Measurements from ENCODE around the gene ZNF816.

Gene ZNF816

GRCh38 chr19:53007606-53008005 lies 44.9 kb upstream of the ZNF816 start:
- no peaks in the 10 kb centered on the region for H3K9me3 ChIP-seq (ENCODE audit: insufficient read depth, low read depth, low read length)
- H2AK5ac ChIP-seq (ENCODE audit: low read length): no peak overlapping the region
- peak overlapping the region; percentile 59 for H2BK120ac ChIP-seq (ENCODE audit: insufficient read depth, low read length, poor library complexity)
- peak overlapping the region; percentile 21 for H4K8ac ChIP-seq (ENCODE audit: low read depth, low read length)
- no peak overlapping the region for H3K4ac ChIP-seq (ENCODE audit: low read depth, low read length)
- H3K27me3 ChIP-seq (ENCODE audit: insufficient read depth, low read length): no peaks in the 10 kb centered on the region
- peak overlapping the region; percentile 55 for H3K14ac ChIP-seq (ENCODE audit: low read length)
- H2BK5ac ChIP-seq (ENCODE audit: low read depth, low read length, poor library complexity): peak overlapping the region; percentile 37
- whole genome bisulfite sequencing (ENCODE audit: extremely low coverage, insufficient coverage, insufficient read length): no CpG with 5 or more reads among the region's 5 CpGs
- peaks cover 19 to 36% of the 10 kb centered on the region in 2 experiments for H3K4me1 ChIP-seq (ENCODE audit: control insufficient read depth in 1 of 2, insufficient read depth in 2 of 2, low read length in 2 of 2)
- H3K4me3 ChIP-seq (ENCODE audit: low read depth, low read length): no peak overlapping the region
- peak overlapping the region; percentile 81 for H2BK12ac ChIP-seq (ENCODE audit: low read length)
- no peak overlapping the region for H2AFZ ChIP-seq (ENCODE audit: insufficient read depth, low read length, poor library complexity)
- no peaks in the 10 kb centered on the region for H3K36me3 ChIP-seq (ENCODE audit: control insufficient read depth in 1 of 2, insufficient read depth in 2 of 2, low read length in 2 of 2)
- H3K79me1 ChIP-seq (ENCODE audit: low read length): peaks cover 31% of the 10 kb centered on the region
- peak overlapping the region; percentile 88 for H4K91ac ChIP-seq (ENCODE audit: low read depth, low read length)
- H3K4me2 ChIP-seq (ENCODE audit: low read length): peak overlapping the region; percentile 20
- peak overlapping the region; percentile 55 for H3K27ac ChIP-seq (ENCODE audit: low read depth, low read length)
- H4K12ac ChIP-seq (ENCODE audit: low read depth, low read length): no peak overlapping the region
- no peak overlapping the region for H3K23ac ChIP-seq (ENCODE audit: low read length)
- no peak overlapping the region for H3K9ac ChIP-seq (ENCODE audit: low read length)
- no peak overlapping the region for H3K18ac ChIP-seq (ENCODE audit: low read length)
- H3K79me2 ChIP-seq (ENCODE audit: control insufficient read depth, insufficient read depth, low read length, poor library complexity): no peaks in the 10 kb centered on the region
- DNase-seq: peak; percentile 37 to 54

GRCh38 chr19:53007200-53007599 lies 44.5 kb upstream of the ZNF816 start:
- no peaks in the 10 kb centered on the region for H3K9me3 ChIP-seq (ENCODE audit: insufficient read depth, low read depth, low read length)

GRCh38 chr19:53004242-53004641 lies 41.6 kb upstream of the ZNF816 start:
- WGBS (ENCODE audit: extremely low coverage, insufficient coverage, insufficient read length): no CpG with 5 or more reads among the region's 5 CpGs
- H3K27me3 ChIP-seq (ENCODE audit: insufficient read depth, low read length): no peaks in the 10 kb centered on the region
- no peak overlapping the region for H3K18ac ChIP-seq (ENCODE audit: low read length)
- no peak overlapping the region for H4K91ac ChIP-seq (ENCODE audit: low read depth, low read length)
- no peak overlapping the region for H3K4ac ChIP-seq (ENCODE audit: low read depth, low read length)
- no peaks in the 10 kb centered on the region for H3K36me3 ChIP-seq (ENCODE audit: control insufficient read depth in 1 of 2, insufficient read depth in 2 of 2, low read length in 2 of 2)
- no peak overlapping the region for H4K8ac ChIP-seq (ENCODE audit: low read depth, low read length)
- DNase-seq: peak in 1 of 2 donors; percentile 32
- no peak overlapping the region for H2AFZ ChIP-seq (ENCODE audit: insufficient read depth, low read length, poor library complexity)
- no peak overlapping the region for H3K4me2 ChIP-seq (ENCODE audit: low read length)
- H3K79me2 ChIP-seq (ENCODE audit: control insufficient read depth, insufficient read depth, low read length, poor library complexity): no peaks in the 10 kb centered on the region
- H3K4me3 ChIP-seq (ENCODE audit: low read depth, low read length): no peak overlapping the region
- no peak overlapping the region for H3K23ac ChIP-seq (ENCODE audit: low read length)
- peak overlapping the region; percentile 39 for H3K27ac ChIP-seq (ENCODE audit: low read depth, low read length)
- H3K4me1 ChIP-seq (ENCODE audit: control insufficient read depth in 1 of 2, insufficient read depth in 2 of 2, low read length in 2 of 2): peaks cover 14 to 29% of the 10 kb centered on the region in 2 experiments
- no peak overlapping the region for H4K12ac ChIP-seq (ENCODE audit: low read depth, low read length)
- H2AK5ac ChIP-seq (ENCODE audit: low read length): no peak overlapping the region
- no peak overlapping the region for H2BK120ac ChIP-seq (ENCODE audit: insufficient read depth, low read length, poor library complexity)
- peak overlapping the region; percentile 51 for H2BK5ac ChIP-seq (ENCODE audit: low read depth, low read length, poor library complexity)
- peak overlapping the region; percentile 93 for H2BK12ac ChIP-seq (ENCODE audit: low read length)
- no peak overlapping the region for H3K9ac ChIP-seq (ENCODE audit: low read length)
- H3K9me3 ChIP-seq (ENCODE audit: insufficient read depth, low read depth, low read length): no peaks in the 10 kb centered on the region
- H3K79me1 ChIP-seq (ENCODE audit: low read length): peaks cover 26% of the 10 kb centered on the region
- no peak overlapping the region for H3K14ac ChIP-seq (ENCODE audit: low read length)

More at GRCh38 chr19:53007200-53007599, 44.5 kb upstream of the ZNF816 start:
- H3K79me2 ChIP-seq (ENCODE audit: control insufficient read depth, insufficient read depth, low read length, poor library complexity): no peaks in the 10 kb centered on the region
- H2AK5ac ChIP-seq (ENCODE audit: low read length): no peak overlapping the region
- no peak overlapping the region for H3K23ac ChIP-seq (ENCODE audit: low read length)
- peak overlapping the region; percentile 72 for H4K12ac ChIP-seq (ENCODE audit: low read depth, low read length)
- H3K18ac ChIP-seq (ENCODE audit: low read length): no peak overlapping the region
- no peaks in the 10 kb centered on the region for H3K36me3 ChIP-seq (ENCODE audit: control insufficient read depth in 1 of 2, insufficient read depth in 2 of 2, low read length in 2 of 2)
- DNase-seq: peak; percentile 89 to 91
- peak overlapping the region; percentile 51 for H4K8ac ChIP-seq (ENCODE audit: low read depth, low read length)
- H3K79me1 ChIP-seq (ENCODE audit: low read length): peaks cover 31% of the 10 kb centered on the region
- H2BK5ac ChIP-seq (ENCODE audit: low read depth, low read length, poor library complexity): peak overlapping the region; percentile 50
- peak overlapping the region; percentile 42 for H3K14ac ChIP-seq (ENCODE audit: low read length)
- H2BK120ac ChIP-seq (ENCODE audit: insufficient read depth, low read length, poor library complexity): peak overlapping the region; percentile 70
- no peak overlapping the region for H2AFZ ChIP-seq (ENCODE audit: insufficient read depth, low read length, poor library complexity)
- H3K4me3 ChIP-seq (ENCODE audit: low read depth, low read length): no peak overlapping the region
- H3K9ac ChIP-seq (ENCODE audit: low read length): no peak overlapping the region
- H2BK12ac ChIP-seq (ENCODE audit: low read length): peak overlapping the region; percentile 81
- no CpG with 5 or more reads among the region's 7 CpGs for WGBS (ENCODE audit: extremely low coverage, insufficient coverage, insufficient read length)
- H3K4ac ChIP-seq (ENCODE audit: low read depth, low read length): peak overlapping the region; percentile 23
- H3K4me2 ChIP-seq (ENCODE audit: low read length): peak overlapping the region; percentile 20
- peak overlapping the region; percentile 88 for H4K91ac ChIP-seq (ENCODE audit: low read depth, low read length)
- H3K27me3 ChIP-seq (ENCODE audit: insufficient read depth, low read length): no peaks in the 10 kb centered on the region
- peak overlapping the region; percentile 82 for H3K27ac ChIP-seq (ENCODE audit: low read depth, low read length)
- H3K4me1 ChIP-seq (ENCODE audit: control insufficient read depth in 1 of 2, insufficient read depth in 2 of 2, low read length in 2 of 2): peaks cover 19 to 36% of the 10 kb centered on the region in 2 experiments

GRCh38 chr19:53002479-53002878 lies 39.8 kb upstream of the ZNF816 start:
- no CpG with 5 or more reads among the region's 2 CpGs for WGBS (ENCODE audit: extremely low coverage, insufficient coverage, insufficient read length)
- H2AK5ac ChIP-seq (ENCODE audit: low read length): no peak overlapping the region

More at GRCh38 chr19:53002479-53002878, 39.8 kb upstream of the ZNF816 start:
- Histone ChIP-seq H2BK5ac (ENCODE audit: low read depth, low read length, poor library complexity) (no peak overlapping the region), H3K18ac (ENCODE audit: low read length) (no peak overlapping the region), H3K14ac (ENCODE audit: low read length) (no peak overlapping the region), H3K4ac (ENCODE audit: low read depth, low read length) (no peak overlapping the region), H4K8ac (ENCODE audit: low read depth, low read length) (no peak overlapping the region), H3K27me3 (ENCODE audit: insufficient read depth, low read length) (no peaks in the 10 kb centered on the region), H4K12ac (ENCODE audit: low read depth, low read length) (no peak overlapping the region), H3K4me1 (ENCODE audit: control insufficient read depth in 1 of 2, insufficient read depth in 2 of 2, low read length in 2 of 2) (peaks cover 9 to 21% of the 10 kb centered on the region in 2 experiments), H4K91ac (ENCODE audit: low read depth, low read length) (no peak overlapping the region), H2AFZ (ENCODE audit: insufficient read depth, low read length, poor library complexity) (no peak overlapping the region), H3K4me3 (ENCODE audit: low read depth, low read length) (no peak overlapping the region), H3K23ac (ENCODE audit: low read length) (no peak overlapping the region), H3K4me2 (ENCODE audit: low read length) (no peak overlapping the region), H3K36me3 (ENCODE audit: control insufficient read depth in 1 of 2, insufficient read depth in 2 of 2, low read length in 2 of 2) (no peaks in the 10 kb centered on the region), H3K9ac (ENCODE audit: low read length) (no peak overlapping the region), H2BK12ac (ENCODE audit: low read length) (no peak overlapping the region), H3K27ac (ENCODE audit: low read depth, low read length) (no peak overlapping the region), H2BK120ac (ENCODE audit: insufficient read depth, low read length, poor library complexity) (no peak overlapping the region), H3K9me3 (ENCODE audit: insufficient read depth, low read depth, low read length) (no peaks in the 10 kb centered on the region), H3K79me2 (ENCODE audit: control insufficient read depth, insufficient read depth, low read length, poor library complexity) (no peaks in the 10 kb centered on the region), H3K79me1 (ENCODE audit: low read length) (peaks cover 20% of the 10 kb centered on the region)
- DNase-seq: peak in 1 of 2 donors; percentile 34
